HepG2 (cell line): ENCODE data around the gene ANTXR1. TPM values are rescaled to one million over a fixed set of nuclear protein-coding genes. Genes with fewer than 3 reads are reported as not detected.
A peak's percentile ranks its signal among the peaks of the same experiment; 100 is the strongest.

ENCODE experiments used
- ARNT2 ChIP-seq: sonication (generic); formaldehyde crosslinking; IDR thresholded peaks from 2 replicates; pipeline ENCODE4 v1.8.0; 2022; ENCODE audit warnings: mild to moderate bottlenecking, low read depth, missing genetic modification reagents, moderate library complexity
- FOXK1 ChIP-seq: sonication (generic); formaldehyde crosslinking; IDR thresholded peaks from 2 replicates; pipeline ENCODE4 v1.4.0; 2020; ENCODE audit warnings: low read depth, missing genetic modification reagents, borderline replicate concordance
- MAF1 ChIP-seq: sonication (generic); formaldehyde crosslinking; IDR thresholded peaks from 2 replicates; pipeline ENCODE4 v1.5.0; 2020; ENCODE audit warnings: missing genetic modification reagents, borderline replicate concordance
- MLLT10 ChIP-seq: sonication (generic); formaldehyde crosslinking; IDR thresholded peaks from 2 replicates; pipeline ENCODE4 v1.4.0; 2020; ENCODE audit warnings: missing genetic modification reagents
- MTERF4 ChIP-seq: sonication (generic); formaldehyde crosslinking; IDR thresholded peaks from 2 replicates; pipeline ENCODE4 v1.8.0; 2023; ENCODE audit warnings: mild to moderate bottlenecking, missing genetic modification reagents
- PAF1 ChIP-seq: IDR thresholded peaks from 2 replicates; pipeline ENCODE4 v1.6.1; 2016; ENCODE audit warnings: missing genetic modification reagents, missing compliant biosample characterization
- SNAPC4 ChIP-seq: sonication (generic); formaldehyde crosslinking; IDR thresholded peaks from 2 replicates; pipeline ENCODE4 v1.4.0; 2020; ENCODE audit warnings: mild to moderate bottlenecking, missing genetic modification reagents
- ZNF337 ChIP-seq: sonication (generic); formaldehyde crosslinking; IDR thresholded peaks from 2 replicates; pipeline ENCODE4 v1.5.1; 2020; ENCODE audit warnings: missing genetic modification reagents, low read depth, mild to moderate bottlenecking, borderline replicate concordance
- ZNF660 ChIP-seq: sonication (generic); formaldehyde crosslinking; IDR thresholded peaks from 2 replicates; pipeline ENCODE4 v1.5.1; 2020; ENCODE audit warnings: mild to moderate bottlenecking, low read depth, missing genetic modification reagents, borderline replicate concordance
- polyA plus RNA-seq, 8 experiments: library from polyadenylated mRNA; depleted of rRNA in 3 of 8; stranded (reverse) in 7 of 8; unstranded in 1 of 8; fragments of >200 nt; fragmentation: Illumina TruSeq in 4 of 8; extraction: Trizol in 4 of 8; gene quantifications; 2 replicates each; pipeline versions ENCODE4 v1.2.1 to v1.2.3, GENCODE V29; 2011 to 2016; ENCODE audit warnings: low read depth in 4 of 8, missing spikeins in 1 of 8, mixed read lengths in 1 of 8; ENCODE audit not compliant: insufficient read depth in 1 of 8
- total RNA-seq, 5 experiments: library from RNA; depleted of rRNA; stranded (reverse); fragments of >200 nt; fragmentation: Illumina TruSeq; extraction: Trizol; gene quantifications; 2 replicates each; pipeline ENCODE4 v1.2.3, GENCODE V29; 2016; ENCODE audit warnings: low read depth in 1 of 5
- TF ChIP-seq, protein P1 (sequence below): sonication (generic); formaldehyde crosslinking; IDR thresholded peaks from 2 replicates; pipeline ENCODE4 v1.4.0; 2020; ENCODE audit warnings: missing genetic modification reagents, borderline replicate concordance
- TF ChIP-seq, protein P2 (sequence below): sonication (generic); formaldehyde crosslinking; IDR thresholded peaks from 2 replicates; pipeline ENCODE4 v1.4.0; 2020; ENCODE audit warnings: missing genetic modification reagents, mild to moderate bottlenecking, borderline replicate concordance
- TF ChIP-seq, protein P3 (sequence below): sonication (generic); formaldehyde crosslinking; IDR thresholded peaks from 2 replicates; pipeline ENCODE4 v1.5.0; 2020; ENCODE audit warnings: mild to moderate bottlenecking, missing genetic modification reagents, borderline replicate concordance

The ANTXR1 gene
- total and polyA plus RNA-seq, 2 of the 13 experiments (the other 11 are each of a cell fraction or from before 2014, with no cell fraction given), result 4.5 to 12.7 TPM

DNA sequence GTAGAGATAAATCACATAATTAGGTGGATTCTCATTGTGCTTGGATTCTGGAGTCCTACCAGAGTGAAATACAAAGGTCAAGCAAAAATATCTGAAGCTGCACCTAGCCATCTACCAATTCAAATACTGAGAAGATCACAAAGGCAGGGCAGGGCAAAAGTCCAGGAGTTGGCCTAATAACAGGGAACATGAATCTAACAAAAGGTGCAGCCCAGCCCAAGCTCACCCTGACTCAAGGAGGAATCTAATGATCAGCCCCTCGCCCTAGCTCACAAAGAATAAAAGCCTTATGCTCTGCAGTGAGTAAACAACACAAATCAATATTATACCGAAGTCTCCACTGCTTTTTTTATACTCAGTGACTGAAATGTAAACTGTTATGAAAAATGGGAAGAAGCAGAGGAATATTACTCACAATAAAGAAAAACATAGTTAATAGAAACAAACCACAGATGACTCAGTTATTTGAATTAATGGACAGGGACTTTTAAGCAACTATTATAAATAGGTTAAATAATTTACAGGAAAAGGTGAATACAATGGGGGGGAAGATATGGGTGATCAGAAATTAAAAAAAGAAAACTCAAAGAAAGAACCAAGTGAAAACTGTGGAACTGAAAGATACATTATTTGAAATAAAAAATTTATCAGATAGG, 49.5 kb downstream of the ANTXR1 start (continued):
- 0 out of 2 replicates have a peak, but pooled peaks have one; percentile 35 for TF ChIP-seq ARNT2 (CRISPR knock-in tag)
- no peak for TF ChIP-seq FOXK1
- TF ChIP-seq MAF1, result no peak
- TF ChIP-seq ZNF660 (CRISPR knock-in tag), result no peak
- no peak for TF ChIP-seq MTERF4 (CRISPR knock-in tag)
- TF ChIP-seq MLLT10 (CRISPR knock-in tag), result no peak
- TF ChIP-seq, protein P1, sequence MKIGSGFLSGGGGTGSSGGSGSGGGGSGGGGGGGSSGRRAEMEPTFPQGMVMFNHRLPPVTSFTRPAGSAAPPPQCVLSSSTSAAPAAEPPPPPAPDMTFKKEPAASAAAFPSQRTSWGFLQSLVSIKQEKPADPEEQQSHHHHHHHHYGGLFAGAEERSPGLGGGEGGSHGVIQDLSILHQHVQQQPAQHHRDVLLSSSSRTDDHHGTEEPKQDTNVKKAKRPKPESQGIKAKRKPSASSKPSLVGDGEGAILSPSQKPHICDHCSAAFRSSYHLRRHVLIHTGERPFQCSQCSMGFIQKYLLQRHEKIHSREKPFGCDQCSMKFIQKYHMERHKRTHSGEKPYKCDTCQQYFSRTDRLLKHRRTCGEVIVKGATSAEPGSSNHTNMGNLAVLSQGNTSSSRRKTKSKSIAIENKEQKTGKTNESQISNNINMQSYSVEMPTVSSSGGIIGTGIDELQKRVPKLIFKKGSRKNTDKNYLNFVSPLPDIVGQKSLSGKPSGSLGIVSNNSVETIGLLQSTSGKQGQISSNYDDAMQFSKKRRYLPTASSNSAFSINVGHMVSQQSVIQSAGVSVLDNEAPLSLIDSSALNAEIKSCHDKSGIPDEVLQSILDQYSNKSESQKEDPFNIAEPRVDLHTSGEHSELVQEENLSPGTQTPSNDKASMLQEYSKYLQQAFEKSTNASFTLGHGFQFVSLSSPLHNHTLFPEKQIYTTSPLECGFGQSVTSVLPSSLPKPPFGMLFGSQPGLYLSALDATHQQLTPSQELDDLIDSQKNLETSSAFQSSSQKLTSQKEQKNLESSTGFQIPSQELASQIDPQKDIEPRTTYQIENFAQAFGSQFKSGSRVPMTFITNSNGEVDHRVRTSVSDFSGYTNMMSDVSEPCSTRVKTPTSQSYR (CRISPR knock-in tag), result no peak
- TF ChIP-seq, protein P2, sequence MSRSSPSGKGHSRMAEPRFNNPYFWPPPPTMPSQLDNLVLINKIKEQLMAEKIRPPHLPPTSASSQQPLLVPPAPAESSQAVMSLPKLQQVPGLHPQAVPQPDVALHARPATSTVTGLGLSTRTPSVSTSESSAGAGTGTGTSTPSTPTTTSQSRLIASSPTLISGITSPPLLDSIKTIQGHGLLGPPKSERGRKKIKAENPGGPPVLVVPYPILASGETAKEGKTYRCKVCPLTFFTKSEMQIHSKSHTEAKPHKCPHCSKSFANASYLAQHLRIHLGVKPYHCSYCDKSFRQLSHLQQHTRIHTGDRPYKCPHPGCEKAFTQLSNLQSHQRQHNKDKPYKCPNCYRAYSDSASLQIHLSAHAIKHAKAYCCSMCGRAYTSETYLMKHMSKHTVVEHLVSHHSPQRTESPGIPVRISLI (CRISPR knock-in tag), result peak; percentile 54; the same call in 1 of the 2 replicates
- TF ChIP-seq, protein P3, sequence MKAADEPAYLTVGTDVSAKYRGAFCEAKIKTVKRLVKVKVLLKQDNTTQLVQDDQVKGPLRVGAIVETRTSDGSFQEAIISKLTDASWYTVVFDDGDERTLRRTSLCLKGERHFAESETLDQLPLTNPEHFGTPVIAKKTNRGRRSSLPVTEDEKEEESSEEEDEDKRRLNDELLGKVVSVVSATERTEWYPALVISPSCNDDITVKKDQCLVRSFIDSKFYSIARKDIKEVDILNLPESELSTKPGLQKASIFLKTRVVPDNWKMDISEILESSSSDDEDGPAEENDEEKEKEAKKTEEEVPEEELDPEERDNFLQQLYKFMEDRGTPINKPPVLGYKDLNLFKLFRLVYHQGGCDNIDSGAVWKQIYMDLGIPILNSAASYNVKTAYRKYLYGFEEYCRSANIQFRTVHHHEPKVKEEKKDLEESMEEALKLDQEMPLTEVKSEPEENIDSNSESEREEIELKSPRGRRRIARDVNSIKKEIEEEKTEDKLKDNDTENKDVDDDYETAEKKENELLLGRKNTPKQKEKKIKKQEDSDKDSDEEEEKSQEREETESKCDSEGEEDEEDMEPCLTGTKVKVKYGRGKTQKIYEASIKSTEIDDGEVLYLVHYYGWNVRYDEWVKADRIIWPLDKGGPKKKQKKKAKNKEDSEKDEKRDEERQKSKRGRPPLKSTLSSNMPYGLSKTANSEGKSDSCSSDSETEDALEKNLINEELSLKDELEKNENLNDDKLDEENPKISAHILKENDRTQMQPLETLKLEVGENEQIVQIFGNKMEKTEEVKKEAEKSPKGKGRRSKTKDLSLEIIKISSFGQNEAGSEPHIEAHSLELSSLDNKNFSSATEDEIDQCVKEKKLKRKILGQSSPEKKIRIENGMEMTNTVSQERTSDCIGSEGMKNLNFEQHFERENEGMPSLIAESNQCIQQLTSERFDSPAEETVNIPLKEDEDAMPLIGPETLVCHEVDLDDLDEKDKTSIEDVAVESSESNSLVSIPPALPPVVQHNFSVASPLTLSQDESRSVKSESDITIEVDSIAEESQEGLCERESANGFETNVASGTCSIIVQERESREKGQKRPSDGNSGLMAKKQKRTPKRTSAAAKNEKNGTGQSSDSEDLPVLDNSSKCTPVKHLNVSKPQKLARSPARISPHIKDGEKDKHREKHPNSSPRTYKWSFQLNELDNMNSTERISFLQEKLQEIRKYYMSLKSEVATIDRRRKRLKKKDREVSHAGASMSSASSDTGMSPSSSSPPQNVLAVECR (CRISPR knock-in tag), result no peak
- TF ChIP-seq SNAPC4 (CRISPR knock-in tag), result no peak
- TF ChIP-seq PAF1 (CRISPR knock-in tag), result no peak
- TF ChIP-seq ZNF337 (CRISPR knock-in tag), result no peak
